NCI-H146 (cell line): ENCODE measurements around the gene DISC1.
"Not testable (repeated sequence)": the region's sequence is repeated elsewhere in the genome, so short reads cannot be mapped to it uniquely, and the experiment has no call there.

Experiments used
- DNase-seq: peaks from one replicate; lab custom pipeline; 2025; lab: John Stamatoyannopoulos, UW

The DISC1 gene

DNA sequence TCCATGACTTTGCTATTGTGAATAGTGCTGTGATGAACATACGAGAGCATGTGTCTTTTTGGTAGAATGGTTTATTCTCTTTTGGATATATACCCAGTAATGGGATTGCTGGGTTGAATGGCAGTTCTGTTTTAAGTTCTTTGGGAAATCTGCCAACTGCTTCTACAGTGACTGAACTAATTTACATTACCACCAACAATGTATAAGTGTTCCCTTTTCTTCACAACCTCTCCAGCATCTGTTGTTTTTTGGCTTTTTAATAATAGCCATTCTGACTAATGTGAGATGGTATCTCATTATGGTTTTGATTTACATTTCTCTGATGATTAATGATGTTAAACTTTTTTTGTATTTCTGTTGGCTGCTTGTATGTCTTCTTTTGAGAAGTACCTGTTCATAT is 335.2 kb downstream of the DISC1 start:
- DNase-seq: not testable (repeated sequence)

DNA sequence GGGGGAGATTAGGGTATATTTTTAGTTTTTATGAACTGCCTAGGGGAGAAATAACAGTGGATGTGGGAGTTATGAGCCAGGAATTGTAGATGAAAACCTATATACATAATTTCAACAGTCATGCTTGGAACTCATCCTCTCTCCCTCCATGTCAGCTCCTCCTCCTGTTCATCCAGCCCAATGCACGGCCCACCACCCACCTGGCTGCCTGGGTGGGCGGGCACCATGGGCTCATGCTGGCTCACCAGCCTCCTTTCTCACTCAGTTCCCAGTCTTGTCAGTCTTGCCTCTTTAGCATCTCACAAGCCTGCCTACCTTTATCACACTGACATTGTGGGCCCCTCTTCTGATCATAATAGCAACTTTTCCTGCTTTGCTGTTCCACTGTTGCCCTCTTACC is 336.0 kb downstream of the DISC1 start:
- DNase-seq: no peak

DNA sequence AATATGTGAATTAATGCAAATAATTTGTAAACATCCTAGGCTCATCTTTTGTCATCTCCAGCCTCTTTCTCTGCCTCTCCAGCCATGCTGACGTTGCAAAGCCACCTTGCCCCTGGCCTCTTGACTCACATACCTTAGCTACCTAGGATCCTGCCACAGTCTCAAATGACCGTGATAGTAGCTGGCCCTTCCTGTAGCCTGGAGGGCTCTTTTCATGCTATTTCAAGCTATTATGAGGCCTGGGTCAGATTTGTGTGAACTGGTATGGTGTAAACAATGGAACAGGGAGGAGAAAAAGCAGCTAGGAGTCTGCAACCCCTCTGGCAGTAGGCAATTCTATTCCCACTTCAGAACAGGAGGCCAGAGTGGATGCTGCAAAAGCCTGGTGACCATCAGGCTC is 337.7 kb downstream of the DISC1 start:
- peak; percentile 51 for DNase-seq

DNA sequence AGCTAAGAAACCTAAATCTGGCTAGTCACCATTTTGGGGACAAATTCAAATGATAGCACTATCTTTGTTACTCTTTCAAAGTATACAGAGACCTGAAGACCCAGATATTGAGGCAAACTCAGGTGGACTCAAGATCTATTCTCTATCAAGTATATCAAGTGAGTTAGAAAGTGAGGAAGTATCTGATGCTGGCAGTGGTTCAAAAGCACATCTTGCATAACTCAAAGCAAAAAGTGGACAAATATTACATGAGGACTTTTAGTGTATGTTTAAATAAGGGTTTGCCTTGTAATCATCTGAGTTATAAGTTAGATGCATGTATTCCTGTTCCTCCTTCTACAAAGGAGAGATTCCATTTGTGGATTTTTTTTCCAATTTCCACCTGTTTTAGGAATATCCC is 338.4 kb downstream of the DISC1 start:
- DNase-seq: no peak

DNA sequence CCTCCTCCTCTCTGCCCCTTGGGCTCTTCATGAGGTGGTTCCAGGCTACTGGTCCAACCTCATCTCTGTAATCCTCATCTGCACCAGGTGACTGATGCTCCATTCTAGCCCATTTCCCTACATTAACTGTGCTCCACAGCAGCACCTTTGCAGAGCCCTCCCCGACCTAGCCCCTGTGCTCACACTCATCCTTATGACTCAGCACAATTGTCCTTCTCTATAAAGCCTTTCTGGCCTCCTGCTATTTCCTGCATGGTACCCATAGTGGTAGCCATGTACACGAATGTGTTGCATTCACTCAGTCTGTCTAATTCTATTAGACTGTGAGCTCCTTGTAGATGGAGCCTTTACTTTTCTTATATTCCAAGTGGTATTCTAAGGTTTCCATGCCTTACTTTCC is 339.0 kb downstream of the DISC1 start:
- no peak for DNase-seq

DNA sequence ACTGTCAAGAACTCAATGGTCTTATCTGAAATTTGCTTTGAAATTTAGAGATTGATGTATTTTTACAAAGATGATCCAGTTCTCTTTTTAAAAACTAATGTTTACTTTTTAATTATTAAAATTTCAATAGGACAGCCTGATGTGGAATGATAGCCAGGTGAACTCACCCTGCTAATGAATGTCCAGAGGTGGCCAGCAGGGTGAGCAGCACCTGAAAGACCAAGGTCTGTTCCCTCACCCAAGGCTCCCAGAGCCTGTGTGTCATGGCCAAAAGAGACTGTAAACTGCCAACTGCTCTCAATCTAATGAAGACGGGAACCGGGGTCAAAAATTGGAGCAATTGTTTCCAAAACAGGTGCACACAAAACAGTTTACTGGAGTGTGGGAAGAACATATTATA is 340.4 kb downstream of the DISC1 start:
- DNase-seq: peak; percentile 29

DNA sequence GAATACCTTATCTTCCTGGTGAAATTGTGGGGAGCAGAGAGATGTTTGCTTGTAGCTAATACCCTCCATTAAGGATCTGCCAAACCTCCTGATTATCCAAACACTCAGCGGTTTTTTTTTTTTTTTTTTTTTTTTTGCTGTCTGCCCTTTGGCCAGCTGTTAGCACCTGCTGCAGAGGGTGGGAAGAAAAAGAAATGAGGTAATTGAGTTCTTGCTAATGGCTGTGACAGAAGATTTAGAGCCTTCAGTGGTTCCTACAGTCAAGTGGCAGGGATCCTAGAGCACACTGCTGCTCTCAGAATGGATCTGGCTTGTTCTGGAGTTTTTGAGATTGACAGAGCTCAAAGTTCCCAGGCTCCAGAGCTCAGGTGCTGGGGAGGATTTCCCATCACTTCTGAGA is 342.5 kb downstream of the DISC1 start:
- peak; percentile 84 for DNase-seq

DNA sequence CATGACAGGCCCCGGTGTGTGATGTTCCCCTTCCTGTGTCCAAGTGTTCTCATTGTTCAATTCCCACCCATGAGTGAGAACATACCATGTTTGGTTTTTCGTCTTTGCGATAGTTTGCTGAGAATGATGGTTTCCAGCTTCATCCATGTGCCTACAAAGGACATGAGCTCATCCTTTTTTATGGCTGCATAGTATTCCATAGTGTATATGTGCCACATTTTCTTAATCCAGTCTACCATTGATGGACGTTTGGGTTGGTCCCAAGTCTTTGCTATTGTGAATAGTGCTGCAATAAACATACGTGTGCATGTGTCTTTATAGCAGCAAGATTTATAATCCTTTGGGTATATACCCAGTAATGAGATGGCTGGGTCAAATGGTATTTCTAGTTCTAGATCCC is 343.2 kb downstream of the DISC1 start:
- DNase-seq: not testable (repeated sequence)

DNA sequence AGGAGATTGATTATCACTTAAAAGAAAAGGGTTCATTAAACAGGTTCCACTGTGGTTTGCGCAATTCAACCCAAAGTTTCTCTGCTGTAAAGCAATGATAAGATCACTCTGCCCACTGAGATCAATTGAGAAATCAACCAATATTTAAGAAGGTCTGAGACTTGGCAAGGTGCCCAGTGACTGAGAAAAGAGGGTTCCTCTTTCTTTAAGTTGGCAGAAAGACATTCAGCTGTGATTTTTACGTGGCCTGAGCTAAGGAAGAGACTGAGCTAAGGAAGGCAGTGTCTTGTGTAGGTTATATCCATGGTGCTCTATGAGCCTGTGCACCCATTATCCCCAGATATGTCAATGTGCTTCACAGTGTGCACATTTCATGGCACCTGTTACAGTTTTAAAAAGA is 344.1 kb downstream of the DISC1 start:
- no peak for DNase-seq

DNA sequence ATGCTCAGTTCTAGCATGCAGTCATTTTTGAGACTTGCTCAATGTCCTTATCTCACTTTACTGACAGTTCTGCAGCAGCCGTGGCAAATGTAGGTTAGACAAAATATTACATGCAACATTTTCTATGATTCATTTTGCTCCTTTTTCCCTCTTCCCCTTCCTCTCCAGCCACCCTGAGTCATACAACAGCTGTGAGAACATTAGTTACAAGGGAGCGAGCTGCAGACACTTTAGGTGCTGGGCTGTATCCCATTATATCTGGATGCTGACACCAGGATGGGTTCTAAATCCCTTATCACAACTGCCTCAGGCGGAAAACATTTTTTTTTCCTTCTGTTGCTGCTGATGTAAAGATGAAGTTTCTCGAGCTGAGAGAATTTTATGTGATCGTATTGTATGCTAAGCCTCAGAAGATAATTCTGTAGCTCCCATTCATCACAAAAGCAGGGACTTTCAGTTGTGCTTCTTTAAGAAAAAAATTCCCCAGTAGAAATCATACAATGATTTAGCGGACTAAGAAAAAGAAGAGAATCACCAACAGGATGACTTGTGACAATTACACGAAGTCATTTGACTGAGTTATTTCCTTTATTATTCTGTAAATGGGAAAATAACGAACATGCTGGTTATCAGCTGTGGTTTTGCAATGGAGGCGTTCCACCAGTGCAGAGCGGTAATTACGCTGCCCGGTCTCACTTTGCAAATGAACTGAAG is 345.0 kb downstream of the DISC1 start:
- DNase-seq: no peak

DNA sequence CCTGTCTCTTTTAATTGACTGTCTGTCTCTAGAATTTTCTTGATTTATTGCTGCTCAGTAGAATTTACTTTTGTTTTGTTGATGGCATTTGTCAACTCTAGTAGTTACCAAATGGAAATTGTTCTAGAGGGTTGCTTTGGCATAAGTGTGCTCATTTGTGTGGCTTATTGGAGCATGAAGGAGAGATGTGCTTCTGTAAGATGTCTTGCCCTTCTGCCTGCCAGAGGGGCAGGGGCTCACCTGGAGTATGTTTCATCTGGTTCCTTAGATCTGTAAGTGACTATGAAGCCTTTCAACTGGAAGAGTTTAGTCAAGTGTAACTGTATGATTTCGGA is 345.5 kb downstream of the DISC1 start:
- DNase-seq: no peak

DNA sequence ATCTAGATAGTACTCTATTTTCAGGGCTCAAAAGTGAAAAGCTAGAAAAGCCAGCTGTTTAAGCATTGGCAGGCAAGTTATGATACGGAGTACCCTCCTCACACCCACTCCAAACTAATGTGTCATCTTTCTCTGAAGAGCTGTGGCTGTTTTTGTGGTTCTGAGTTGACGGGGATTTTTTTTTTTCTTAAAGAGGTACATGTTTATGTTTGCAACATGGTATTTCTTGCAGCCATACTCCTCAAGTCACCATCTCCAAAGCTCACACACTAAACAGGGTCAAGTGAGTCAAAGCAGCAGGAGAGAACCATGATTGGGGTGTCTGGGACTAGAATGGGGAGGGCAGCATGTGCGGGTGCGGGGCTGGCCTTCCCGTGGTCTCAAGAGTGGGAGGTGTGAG is 347.2 kb downstream of the DISC1 start:
- no peak for DNase-seq

DNA sequence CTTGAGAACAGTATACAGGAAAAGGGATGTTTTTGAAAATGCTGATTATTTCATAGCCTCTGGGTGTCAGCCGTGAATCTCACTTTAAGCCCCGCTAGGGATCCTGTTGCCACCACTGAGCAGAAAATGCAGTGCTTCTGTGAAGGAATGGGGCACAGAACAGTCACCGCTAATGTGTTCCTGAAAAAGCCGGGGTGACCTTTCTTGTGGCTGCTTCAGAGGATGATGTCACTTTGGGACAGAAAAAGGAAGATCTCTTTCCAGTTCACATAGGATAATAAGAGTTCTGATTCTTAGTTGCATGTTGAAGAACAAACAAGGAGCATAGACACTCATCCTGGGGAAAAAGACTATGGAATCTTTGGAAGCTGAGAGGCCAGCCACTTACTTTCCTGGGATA is 349.6 kb downstream of the DISC1 start:
- DNase-seq: no peak

DNA sequence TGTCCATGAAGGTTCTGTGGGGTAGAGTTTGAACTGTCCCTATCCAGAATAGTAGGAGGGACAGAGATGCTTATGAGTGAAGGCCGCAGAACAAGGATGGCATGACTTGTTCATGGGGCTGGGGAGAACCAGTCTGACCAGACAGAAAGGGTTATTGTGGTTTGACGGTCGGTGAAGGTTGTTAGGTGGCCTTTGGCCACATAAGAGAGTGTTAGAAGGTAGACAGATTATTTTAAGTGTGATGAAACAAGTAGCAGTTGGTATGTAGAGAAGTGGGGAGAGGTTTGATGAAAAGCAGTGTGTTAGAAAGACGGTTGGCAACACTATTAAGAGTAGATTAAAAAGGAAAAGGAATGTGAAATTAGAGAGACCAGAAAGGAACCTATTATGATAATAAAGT is 355.1 kb downstream of the DISC1 start:
- no peak for DNase-seq

DNA sequence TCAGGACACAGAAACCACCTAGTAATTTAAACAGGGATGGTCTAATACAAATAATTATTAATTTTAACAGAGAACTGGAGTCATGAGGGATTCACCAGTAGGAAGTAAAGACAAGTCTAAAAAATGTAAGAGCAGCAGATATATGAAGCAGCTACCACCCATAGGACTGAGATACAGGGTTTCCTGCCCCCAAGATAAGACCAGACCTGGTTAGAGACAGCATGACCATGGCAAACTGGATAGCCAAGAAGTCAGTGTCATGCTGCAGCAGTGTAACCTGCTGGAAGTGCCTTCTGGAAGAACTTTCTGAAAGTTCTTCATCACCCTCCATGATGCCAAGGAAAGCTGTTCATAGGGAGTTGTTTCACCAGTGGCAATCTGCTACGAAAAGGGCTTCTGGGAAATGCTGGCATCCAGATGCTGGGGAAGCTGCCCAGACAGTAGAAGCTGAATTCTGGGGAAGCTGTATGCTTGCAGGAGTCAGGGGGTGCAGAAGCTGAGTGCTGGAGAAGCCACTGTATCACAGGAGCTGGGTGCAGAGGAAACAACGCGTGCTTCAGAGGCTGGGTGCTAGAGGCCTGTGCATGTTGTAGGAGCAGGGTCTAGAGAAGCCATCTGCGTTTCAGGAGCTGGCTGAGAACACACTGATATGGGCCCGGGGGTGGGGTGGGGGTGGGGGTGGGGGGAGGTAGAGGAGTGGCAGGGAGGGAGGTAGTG is 356.4 kb downstream of the DISC1 start:
- DNase-seq: no peak

DNA sequence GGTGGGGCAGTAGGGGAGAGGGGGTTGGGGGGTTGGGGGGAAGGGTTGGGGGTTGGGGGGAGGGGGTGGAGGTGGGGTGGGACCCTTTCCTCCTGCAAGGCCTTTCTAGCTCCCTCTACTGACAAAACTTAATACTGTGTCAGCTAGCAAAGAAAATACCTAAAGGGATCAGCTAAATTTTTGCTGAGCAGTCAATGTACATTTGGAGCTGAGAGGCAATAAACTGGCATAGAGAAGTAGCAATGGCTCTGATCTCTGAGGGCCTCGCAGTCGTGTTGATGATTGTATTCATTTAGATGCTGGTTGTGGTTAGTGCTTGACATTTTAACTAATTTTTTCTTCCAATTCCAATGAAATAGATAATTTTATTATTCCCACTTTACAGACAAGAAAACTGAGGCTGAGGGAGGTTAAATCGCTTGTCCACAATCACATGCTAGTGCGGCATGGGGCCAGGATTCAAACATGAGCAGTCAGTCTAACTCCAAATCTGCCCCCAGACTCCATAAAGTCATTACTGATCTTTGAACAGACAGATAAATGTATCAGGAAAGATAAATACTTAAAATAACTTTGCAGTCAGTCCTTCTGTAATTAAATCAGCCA is 357.1 kb downstream of the DISC1 start:
- no peak for DNase-seq

DNA sequence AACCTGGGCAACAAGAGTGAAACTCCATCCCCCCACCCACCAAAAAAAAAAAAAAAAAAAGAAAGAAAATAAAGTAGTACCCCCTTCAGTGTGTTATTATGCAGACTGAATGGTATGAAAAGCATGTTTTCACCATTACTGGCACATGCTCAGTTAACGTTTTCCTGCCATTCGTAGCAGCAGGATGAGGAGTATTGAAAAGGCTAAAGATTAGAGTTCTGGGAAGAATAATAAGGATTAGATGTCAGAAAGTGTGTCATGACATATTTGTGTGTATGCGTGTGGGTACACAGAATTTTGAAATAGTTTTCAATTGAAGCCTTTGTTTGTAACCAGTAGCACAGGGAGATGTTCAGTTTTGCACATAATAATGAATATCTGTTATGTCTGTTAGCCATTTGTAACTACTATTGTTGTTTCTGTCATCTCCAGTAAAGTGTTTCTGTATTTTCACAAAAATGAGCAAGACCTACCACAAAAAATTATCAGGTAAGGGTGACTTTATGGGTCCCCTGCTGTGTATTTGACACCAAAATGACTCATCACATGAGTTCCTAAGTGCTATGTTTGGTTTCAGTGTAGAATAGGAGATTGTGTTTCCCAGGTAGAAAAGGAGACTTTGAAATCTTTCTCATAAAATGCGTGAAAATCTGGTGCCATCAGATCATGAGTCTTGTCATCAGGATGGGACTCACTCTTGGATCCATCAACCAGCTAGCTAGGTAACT is 358.9 kb downstream of the DISC1 start:
- DNase-seq: peak; percentile 67

DNA sequence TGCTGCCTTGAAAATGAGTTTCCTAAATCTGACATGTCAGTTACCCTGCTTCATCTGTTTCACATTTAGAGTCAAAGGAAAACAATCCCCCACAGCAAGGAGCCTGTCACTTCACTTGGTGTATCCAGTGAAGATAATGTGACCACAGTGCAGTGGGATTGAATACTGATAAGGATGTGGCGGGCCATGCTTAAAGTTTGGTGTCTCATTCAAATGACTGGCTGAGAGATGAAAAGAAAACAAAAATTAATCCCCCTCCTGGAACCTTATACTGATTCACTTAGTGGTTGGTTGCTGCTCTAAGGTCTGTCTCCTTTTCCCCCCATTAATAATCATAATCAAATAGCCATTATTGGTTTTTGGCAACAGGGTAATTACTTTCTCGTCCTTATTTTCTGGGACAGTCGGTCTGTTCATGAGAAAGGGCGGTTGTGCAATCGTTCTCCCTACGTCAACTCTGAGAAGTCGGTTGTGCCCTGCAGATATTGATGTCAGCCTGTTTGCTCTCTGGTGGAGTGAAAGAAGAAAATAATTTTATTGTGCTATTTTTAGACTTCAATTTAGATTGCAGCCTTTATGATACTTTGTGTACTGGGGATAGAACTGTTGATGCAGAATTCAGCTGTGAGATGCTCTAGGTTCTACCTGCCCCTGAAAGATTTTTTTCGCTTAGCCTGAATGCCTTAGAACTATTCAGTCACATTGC is 360.2 kb downstream of the DISC1 start:
- DNase-seq: peak; percentile 66

DNA sequence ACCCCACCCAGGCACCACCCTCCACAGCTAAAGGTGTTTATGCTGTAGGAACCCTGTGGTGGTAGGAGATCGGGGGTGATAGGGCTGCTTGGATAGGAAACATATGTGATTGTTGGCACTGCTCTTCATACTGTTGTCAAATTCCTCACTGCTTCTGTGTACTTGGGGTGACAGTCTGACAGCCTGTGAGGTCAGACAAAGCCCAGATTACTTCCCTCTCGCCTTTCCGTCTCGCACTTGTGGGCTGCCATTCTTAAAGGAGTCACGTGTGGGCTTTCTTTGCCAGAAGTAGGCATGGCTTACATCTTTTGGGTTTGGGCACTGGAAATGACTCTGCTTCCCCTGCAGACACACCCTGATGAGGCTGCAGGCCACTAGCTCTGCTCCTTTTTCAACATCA is 363.8 kb downstream of the DISC1 start:
- no peak for DNase-seq

DNA sequence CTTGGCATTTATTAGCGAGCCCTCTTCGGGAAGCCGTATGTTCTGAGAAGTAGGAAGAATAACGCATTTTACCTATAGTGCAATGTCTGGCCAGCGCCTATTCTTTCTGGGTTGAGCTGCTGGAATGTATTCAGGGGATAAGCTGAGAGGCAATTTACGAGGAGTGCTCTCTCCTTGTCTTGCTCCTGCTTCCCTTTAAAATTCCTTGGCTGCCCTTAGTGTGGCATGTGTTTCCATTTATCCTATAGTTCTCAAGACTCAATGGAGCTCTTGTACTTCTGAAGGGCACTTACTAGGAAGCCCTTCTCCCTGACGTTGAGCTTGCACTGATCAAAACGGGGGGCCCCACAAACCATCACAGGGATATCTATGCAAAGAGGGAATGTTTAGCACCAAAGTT is 364.6 kb downstream of the DISC1 start:
- DNase-seq: no peak

DNA sequence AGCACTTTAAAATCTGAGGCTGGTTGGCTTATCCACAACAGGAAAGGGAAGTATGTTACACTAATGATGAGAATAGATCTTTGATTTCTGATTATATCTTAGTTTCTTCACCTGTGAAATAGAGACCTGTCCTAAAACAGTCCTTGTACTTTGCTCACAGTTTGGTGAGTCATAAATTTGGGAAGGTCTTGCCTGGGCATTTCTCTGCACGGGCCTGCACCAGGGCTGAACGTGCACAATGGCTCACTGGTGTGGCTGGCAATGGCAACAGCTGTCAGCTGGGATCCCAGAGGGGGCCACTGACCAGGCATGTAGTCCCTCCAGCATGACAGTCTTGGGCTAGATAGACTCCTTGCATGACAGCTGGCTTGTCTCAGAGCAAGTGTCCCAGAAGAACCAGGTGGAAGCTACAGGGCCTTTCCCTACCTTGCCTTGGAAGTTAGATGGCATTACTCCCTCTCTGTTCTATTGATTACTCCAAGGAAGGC is 367.4 kb downstream of the DISC1 start:
- DNase-seq: no peak

DNA sequence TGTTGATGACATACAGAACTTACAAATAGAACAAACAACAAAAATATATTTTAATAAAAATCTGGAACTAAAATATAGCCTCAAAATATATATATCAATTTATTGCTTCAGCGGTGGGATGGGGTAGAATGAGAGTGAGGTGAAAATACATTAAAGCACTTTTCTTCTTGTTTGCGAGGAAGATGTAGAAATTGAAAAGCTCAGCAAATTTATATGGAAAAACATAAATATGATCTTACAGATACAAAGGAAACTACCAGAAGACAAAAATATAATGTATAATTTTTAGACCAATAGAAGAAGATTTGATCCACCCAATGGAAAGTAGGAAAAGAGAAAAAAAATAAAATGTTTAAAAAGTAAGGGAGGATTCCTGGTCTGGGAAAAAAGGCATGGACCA is 372.2 kb downstream of the DISC1 start:
- DNase-seq: no peak
